Right cardiac atrium (tissue), 5 donors: Measurements from ENCODE around the gene FRMD4A. TPM values are rescaled to one million over a fixed set of nuclear protein-coding genes. Genes with fewer than 3 reads are reported as not detected.
A peak's percentile ranks its signal among the peaks of the same experiment; 100 is the strongest.

Experiments
- ATAC-seq, 2 donors: fragments of 200-7000 bp; cut with Tn5 transposase; one replicate each; pipeline versions ENCODE4 v1.8.0 to v1.9.1; 2020; ENCODE audit warnings: moderate library complexity in 2 of 2, mild to moderate bottlenecking in 1 of 2
- DNase-seq, 3 donors: peaks; one replicate each; pipeline ENCODE4 v3.0.0-alpha.2; 2020
- H3K27ac ChIP-seq: one replicate; pipeline ENCODE4 v1.5.1; 2013; ENCODE audit warnings: mild to moderate bottlenecking, low read length, control low read depth, moderate library complexity
- H3K27me3 ChIP-seq: one replicate; pipeline ENCODE4 v1.6.1; 2013; ENCODE audit not compliant: control insufficient read depth, insufficient read depth
- H3K4me1 ChIP-seq: one replicate; pipeline ENCODE4 v1.6.1; 2013; ENCODE audit warnings: low read length; ENCODE audit not compliant: control insufficient read depth, insufficient read depth
- H3K4me3 ChIP-seq: one replicate; pipeline ENCODE4 v1.5.1; 2013; ENCODE audit warnings: low read length, control low read depth
- H3K9me3 ChIP-seq: one replicate; pipeline ENCODE4 v1.6.1; 2013; ENCODE audit warnings: low read length; ENCODE audit not compliant: control insufficient read depth
- WGBS: extraction: QIAGEN DNeasy Blood & Tissue Kit; methylation state at CpG from one replicate; pipeline ENCODE4 v1.1.7; 2013; 5-methylcytosine and 5-hydroxymethylcytosine counted together
- intact Hi-C, 4 donors: fragments of 100-400 bp; cut with DNase I; formaldehyde crosslinking; loops; one replicate each; pipeline versions ENCODE4 v1.11.0 to v1.14.0; 2022 to 2023
- polyA plus RNA-seq: library from polyadenylated mRNA; stranded (reverse); fragments of 200-250 nt; gene quantifications from one replicate; pipeline ENCODE4 v1.2.3, GENCODE V29; 2013
- total RNA-seq, 4 donors: library from RNA; stranded (reverse); fragmentation: NEBNext Ultra II Directional; extraction: Animal tissue kit (Norgen Biotek cat#: 25700); gene quantifications; one replicate each; pipeline ENCODE4 v1.2.1, GENCODE V29; 2021
- donor health status: healthy with polysubstance abuse.
- donor health status: DM: no; HTN: yes; CAD: no.
- donor health status: DM: no; HTN: no; CAD: no.
- donor health status: DM: no; HTN: yes; CAD: no; lungs with severe emphysema.
- donor health status: DM: yes; HTN: yes; CAD: no.

The FRMD4A gene
- total and polyA plus RNA-seq, 5 donors, result 14.8 to 30.3 (median 25.1) TPM

- intact Hi-C loops, result no loop called here
- Histone ChIP-seq H3K27me3 (no peaks in the 10 kb centered on the region), H3K9me3 (no peaks in the 10 kb centered on the region), H3K27ac (no peak overlapping the region), H3K4me1 (peaks cover 4% of the 10 kb centered on the region), H3K4me3 (no peak overlapping the region)
- WGBS, result 85% methylated on average over 7 of the region's 7 CpGs
- ATAC-seq, result no peak
- no peak for DNase-seq
Measured at GRCh38 chr10:14023673-14024328, 306.9 kb downstream of the FRMD4A start.

- Histone ChIP-seq H3K4me1 (peaks cover 4% of the 10 kb centered on the region), H3K27ac (no peak overlapping the region), H3K4me3 (no peak overlapping the region), H3K9me3 (no peaks in the 10 kb centered on the region), H3K27me3 (no peaks in the 10 kb centered on the region)
- DNase-seq (no peak), ATAC-seq (no peak)
- intact Hi-C loops, result no loop called here
- WGBS, result 71% methylated on average over 17 of the region's 17 CpGs
Measured at GRCh38 chr10:14022954-14023672, 307.6 kb downstream of the FRMD4A start.

GRCh38 chr10:14022052-14022451, 308.7 kb downstream of the FRMD4A start:
- Histone ChIP-seq H3K9me3 (no peaks in the 10 kb centered on the region), H3K27me3 (no peaks in the 10 kb centered on the region), H3K4me3 (no peak overlapping the region), H3K4me1 (peaks cover 4% of the 10 kb centered on the region), H3K27ac (no peak overlapping the region)
- no peak for DNase-seq
- 77% methylated on average over 4 of the region's 4 CpGs for WGBS
- intact Hi-C loops, result no loop called here
- ATAC-seq, result no peak

DNA sequence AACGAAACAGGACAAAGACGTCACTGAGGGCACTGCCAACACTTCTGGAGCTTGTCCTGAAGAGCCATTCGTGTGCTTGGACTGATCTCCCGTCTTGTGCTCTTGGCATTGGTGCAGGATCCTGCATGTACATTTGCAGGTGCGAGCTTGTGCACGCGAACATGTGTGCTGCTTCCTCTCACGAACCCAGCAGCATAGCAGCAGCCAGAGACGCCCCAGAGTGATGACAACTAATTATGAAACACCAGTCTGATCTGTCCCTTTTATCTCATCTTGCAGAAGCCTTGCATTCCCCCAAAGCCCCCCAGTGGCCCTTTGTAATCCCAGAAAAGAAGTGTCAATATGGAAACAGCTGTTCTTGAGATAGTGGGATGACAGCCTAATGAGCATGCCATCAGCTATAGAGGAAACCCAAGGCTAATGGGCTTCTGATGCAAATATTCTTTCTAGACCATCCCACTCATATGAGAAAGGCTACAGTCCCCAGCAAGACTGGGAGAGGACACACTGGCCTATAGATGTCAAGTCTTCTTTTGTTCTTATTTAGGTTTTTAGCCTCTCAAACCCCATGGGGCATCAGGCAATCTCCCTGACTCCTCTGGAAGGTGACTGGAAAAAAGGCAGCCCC, 310.6 kb downstream of the FRMD4A start:
- DNase-seq (no peak), ATAC-seq (no peak)
- Histone ChIP-seq H3K27ac (no peak overlapping the region), H3K27me3 (no peaks in the 10 kb centered on the region), H3K4me3 (no peak overlapping the region), H3K9me3 (no peaks in the 10 kb centered on the region), H3K4me1 (peaks cover 7% of the 10 kb centered on the region)
- intact Hi-C loops, result no loop called here
- 50% methylated on average over 9 of the region's 9 CpGs for WGBS

- no peak for DNase-seq
- ATAC-seq, result no peak
- Histone ChIP-seq H3K27me3 (no peaks in the 10 kb centered on the region), H3K9me3 (no peaks in the 10 kb centered on the region), H3K4me3 (no peak overlapping the region), H3K4me1 (peaks cover 5% of the 10 kb centered on the region), H3K27ac (no peak overlapping the region)
- intact Hi-C loops, result no loop called here
- WGBS, result 61% methylated on average over 3 of the region's 3 CpGs
Measured at GRCh38 chr10:14017467-14017866, 313.3 kb downstream of the FRMD4A start.

GRCh38 chr10:14016931-14017333, 313.8 kb downstream of the FRMD4A start:
- H3K9me3 ChIP-seq, result no peaks in the 10 kb centered on the region
- no peak for ATAC-seq
- no peak overlapping the region for H3K4me3 ChIP-seq
- H3K4me1 ChIP-seq, result peaks cover 5% of the 10 kb centered on the region
- H3K27ac ChIP-seq, result no peak overlapping the region
- WGBS, result 86% methylated on average over 6 of the region's 6 CpGs
- no peak for DNase-seq
- no peaks in the 10 kb centered on the region for H3K27me3 ChIP-seq
- intact Hi-C loops, result no loop called here

DNA sequence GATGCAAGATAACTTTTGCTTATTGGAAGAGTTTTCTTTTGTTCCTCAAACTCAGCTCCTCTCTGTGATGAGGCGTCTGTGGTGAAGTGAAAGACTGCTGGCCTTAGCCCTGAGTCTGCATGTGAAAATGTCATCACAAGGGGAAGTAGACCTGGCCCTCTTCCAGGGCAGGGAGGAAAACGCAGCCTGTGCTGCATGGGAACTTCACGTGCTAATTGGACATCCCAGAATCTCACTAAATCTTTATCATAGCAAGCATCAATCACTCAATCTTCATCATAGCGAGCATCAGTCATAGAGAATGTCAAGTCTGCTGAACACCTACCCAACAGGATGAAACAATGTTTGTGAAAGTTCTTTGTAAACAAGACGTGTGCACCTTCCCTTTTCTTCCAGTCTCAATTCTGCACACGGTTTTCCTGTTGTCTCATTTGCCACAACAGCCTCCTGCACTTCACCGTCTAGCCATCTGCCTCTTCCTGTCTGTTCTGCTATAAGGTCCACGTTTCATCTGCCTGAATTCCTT, 314.6 kb downstream of the FRMD4A start:
- H3K27me3 ChIP-seq, result no peaks in the 10 kb centered on the region
- WGBS, result 40% methylated on average over 8 of the region's 8 CpGs
- ATAC-seq, result peak; percentile 63 to 81
- peak; percentile 51 to 72 (median 69) for DNase-seq
- H3K27ac ChIP-seq, result no peak overlapping the region
- peaks cover 5% of the 10 kb centered on the region for H3K4me1 ChIP-seq
- no peaks in the 10 kb centered on the region for H3K9me3 ChIP-seq
- no peak overlapping the region for H3K4me3 ChIP-seq
- intact Hi-C loops, result no loop called here

GRCh38 chr10:14014423-14014822, 316.3 kb downstream of the FRMD4A start:
- H3K9me3 ChIP-seq, result no peaks in the 10 kb centered on the region
- peaks cover 6% of the 10 kb centered on the region for H3K4me1 ChIP-seq
- H3K4me3 ChIP-seq, result no peak overlapping the region
- intact Hi-C loops, result no loop called here
- no peaks in the 10 kb centered on the region for H3K27me3 ChIP-seq
- ATAC-seq (no peak), DNase-seq (no peak)
- 85% methylated on average over 5 of the region's 5 CpGs for WGBS
- H3K27ac ChIP-seq, result no peak overlapping the region

DNA sequence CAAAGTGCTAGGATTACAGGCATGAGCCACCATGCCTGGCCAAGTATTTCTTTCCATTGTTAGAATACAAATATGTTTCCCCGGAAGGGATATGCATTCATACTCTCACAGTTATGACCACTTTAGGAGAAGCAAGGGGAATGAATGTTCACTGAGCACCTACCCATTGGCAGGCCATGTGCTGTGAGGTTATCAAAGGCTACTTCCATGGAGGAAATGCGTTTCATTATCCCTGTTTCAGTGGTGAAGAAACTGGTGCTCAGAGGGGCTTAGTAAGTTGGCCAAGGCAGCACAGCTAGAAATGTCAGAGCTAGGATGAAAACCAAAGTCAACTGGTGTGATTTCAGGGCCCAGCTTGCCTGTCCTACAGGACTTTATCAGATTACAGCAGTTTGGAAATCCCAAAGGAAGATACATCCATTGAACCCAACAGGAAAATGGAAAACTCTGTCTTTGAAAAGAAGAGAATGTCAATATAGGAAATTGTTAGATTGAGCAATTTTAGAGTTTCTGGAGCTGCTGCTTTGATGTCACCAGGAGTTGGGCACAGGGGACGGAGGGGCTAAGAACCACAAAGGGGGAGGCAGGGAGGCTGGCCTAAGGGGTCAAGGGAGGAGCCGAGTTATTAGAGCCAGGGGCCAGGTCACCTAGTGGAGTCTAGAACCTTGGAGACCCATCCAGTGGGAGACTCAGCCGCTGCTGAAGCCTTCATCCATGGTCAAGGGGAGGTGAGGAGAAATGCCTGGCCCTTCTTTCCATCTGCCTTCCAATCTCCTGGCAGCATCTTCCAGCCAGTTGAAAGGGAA, 319.8 kb downstream of the FRMD4A start:
- ATAC-seq, result no peak
- Histone ChIP-seq H3K9me3 (no peaks in the 10 kb centered on the region), H3K27ac (no peak overlapping the region), H3K27me3 (no peaks in the 10 kb centered on the region), H3K4me1 (peaks cover 6% of the 10 kb centered on the region), H3K4me3 (no peak overlapping the region)
- 78% methylated on average over 5 of the region's 5 CpGs for WGBS
- intact Hi-C loops, result no loop called here
- DNase-seq, result no peak

DNA sequence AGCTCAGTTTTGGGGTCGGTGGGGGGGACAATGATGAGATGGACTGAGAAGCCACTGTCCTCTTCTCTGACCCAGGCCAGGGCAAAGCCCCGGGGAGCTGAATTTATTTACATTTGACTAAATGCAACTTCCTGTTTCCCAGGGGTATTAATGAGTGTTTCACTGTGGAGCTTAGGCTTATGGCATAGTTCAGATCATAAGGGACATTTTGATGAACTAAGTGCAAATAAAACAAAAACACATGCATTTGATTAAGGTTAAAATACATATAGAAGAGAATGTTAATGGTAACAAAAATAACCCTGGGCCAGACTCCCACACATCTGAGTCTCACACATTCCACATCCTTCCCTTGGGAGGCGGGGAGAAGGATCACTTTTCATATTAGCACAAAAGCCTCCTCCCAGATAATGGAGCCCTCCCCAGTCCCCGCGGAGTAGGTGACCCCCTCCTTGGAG, 320.6 kb downstream of the FRMD4A start:
- H3K9me3 ChIP-seq, result no peaks in the 10 kb centered on the region
- H3K4me1 ChIP-seq, result peaks cover 4% of the 10 kb centered on the region
- DNase-seq, result no peak
- intact Hi-C loops, result no loop called here
- WGBS, result 15% methylated on average over 5 of the region's 5 CpGs
- no peak for ATAC-seq
- H3K27ac ChIP-seq, result no peak overlapping the region
- peak overlapping the region; percentile 19 for H3K4me3 ChIP-seq
- no peaks in the 10 kb centered on the region for H3K27me3 ChIP-seq
